HepG2 (cell line): ENCODE data around the gene TPM2. TPM values are rescaled to one million over a fixed set of nuclear protein-coding genes. Genes with fewer than 3 reads are reported as not detected.

ENCODE experiments used
- CBFB ChIP-seq: sonication (generic); formaldehyde crosslinking; IDR thresholded peaks from 2 replicates; pipeline ENCODE4 v1.4.0; 2020; ENCODE audit warnings: missing genetic modification reagents
- CSRNP1 ChIP-seq: sonication (generic); formaldehyde crosslinking; IDR thresholded peaks from 2 replicates; pipeline ENCODE4 v1.8.1; 2023; ENCODE audit warnings: mild to moderate bottlenecking, missing genetic modification reagents
- DR1 ChIP-seq: sonication (generic); formaldehyde crosslinking; IDR thresholded peaks from 2 replicates; pipeline ENCODE4 v1.8.0; 2021; ENCODE audit warnings: mild to moderate bottlenecking, missing genetic modification reagents, inconsistent platforms
- FOXA3 ChIP-seq: IDR thresholded peaks from 2 replicates; pipeline ENCODE4 v1.6.1; 2016; ENCODE audit warnings: missing genetic modification reagents, missing compliant biosample characterization
- FOXK1 ChIP-seq: sonication (generic); formaldehyde crosslinking; IDR thresholded peaks from 2 replicates; pipeline ENCODE4 v1.4.0; 2020; ENCODE audit warnings: low read depth, missing genetic modification reagents, borderline replicate concordance
- LRRFIP1 ChIP-seq: sonication (generic); formaldehyde crosslinking; conservative IDR thresholded peaks from 2 replicates; pipeline ENCODE4 v1.4.0; 2020; ENCODE audit warnings: missing genetic modification reagents
- MTF2 ChIP-seq: sonication (generic); formaldehyde crosslinking; IDR thresholded peaks from 2 replicates; pipeline ENCODE4 v1.5.0; 2020; ENCODE audit warnings: missing genetic modification reagents, borderline replicate concordance
- NFRKB ChIP-seq: fragments of 450-650 bp; IDR thresholded peaks from 2 replicates; pipeline ENCODE4 v1.6.1; 2017
- NR2F2 ChIP-seq: IDR thresholded peaks from 2 replicates; pipeline ENCODE4 v1.6.1; 2012; ENCODE audit warnings: low read depth, inconsistent platforms, borderline replicate concordance
- POLR2AphosphoS2 ChIP-seq: IDR thresholded peaks from 2 replicates; pipeline ENCODE4 v1.6.1; 2011; ENCODE audit warnings: low read depth, low read length, improper control_type of control experiment
- SAP130 ChIP-seq: IDR thresholded peaks from 2 replicates; pipeline ENCODE4 v1.6.1; 2016; ENCODE audit warnings: low read depth
- STAT5B ChIP-seq: sonication (generic); formaldehyde crosslinking; IDR thresholded peaks from 2 replicates; pipeline ENCODE4 v1.4.0; 2020; ENCODE audit warnings: missing genetic modification reagents
- ZBTB14 ChIP-seq: sonication (generic); formaldehyde crosslinking; IDR thresholded peaks from 2 replicates; pipeline ENCODE4 v1.4.0; 2020; ENCODE audit warnings: missing genetic modification reagents
- ZBTB46 ChIP-seq: sonication (generic); formaldehyde crosslinking; IDR thresholded peaks from 2 replicates; pipeline ENCODE4 v1.4.0; 2020; ENCODE audit warnings: mild to moderate bottlenecking, missing genetic modification reagents, borderline replicate concordance
- ZFP37 ChIP-seq: sonication (generic); formaldehyde crosslinking; IDR thresholded peaks from 2 replicates; pipeline ENCODE4 v1.4.0; 2020; ENCODE audit warnings: missing genetic modification reagents, borderline replicate concordance
- ZNF383 ChIP-seq: sonication (generic); formaldehyde crosslinking; IDR thresholded peaks from 2 replicates; pipeline ENCODE4 v1.4.0; 2020; ENCODE audit warnings: missing genetic modification reagents, mild to moderate bottlenecking, borderline replicate concordance
- ZNF484 ChIP-seq: sonication (generic); formaldehyde crosslinking; IDR thresholded peaks from 2 replicates; pipeline ENCODE4 v1.5.1; 2020; ENCODE audit warnings: mild to moderate bottlenecking, low read depth, missing genetic modification reagents, borderline replicate concordance
- ZNF644 ChIP-seq: IDR thresholded peaks from 2 replicates; pipeline ENCODE4 v1.6.1; 2016; ENCODE audit warnings: low read depth
- ZNF672 ChIP-seq: sonication (generic); formaldehyde crosslinking; IDR thresholded peaks from 2 replicates; pipeline ENCODE4 v1.8.1; 2022; ENCODE audit warnings: missing genetic modification reagents
- ZNF770 ChIP-seq: sonication (generic); formaldehyde crosslinking; IDR thresholded peaks from 2 replicates; pipeline ENCODE4 v1.5.0; 2020; ENCODE audit warnings: mild to moderate bottlenecking, missing genetic modification reagents
- ZSCAN30 ChIP-seq: sonication (generic); formaldehyde crosslinking; IDR thresholded peaks from 2 replicates; pipeline ENCODE4 v1.5.0; 2020; ENCODE audit warnings: mild to moderate bottlenecking, missing genetic modification reagents
- polyA plus RNA-seq, 8 experiments: library from polyadenylated mRNA; depleted of rRNA in 3 of 8; stranded (reverse) in 7 of 8; unstranded in 1 of 8; fragments of >200 nt; fragmentation: Illumina TruSeq in 4 of 8; extraction: Trizol in 4 of 8; gene quantifications; 2 replicates each; pipeline versions ENCODE4 v1.2.1 to v1.2.3, GENCODE V29; 2011 to 2016; ENCODE audit warnings: low read depth in 4 of 8, missing spikeins in 1 of 8, mixed read lengths in 1 of 8; ENCODE audit not compliant: insufficient read depth in 1 of 8
- total RNA-seq, 5 experiments: library from RNA; depleted of rRNA; stranded (reverse); fragments of >200 nt; fragmentation: Illumina TruSeq; extraction: Trizol; gene quantifications; 2 replicates each; pipeline ENCODE4 v1.2.3, GENCODE V29; 2016; ENCODE audit warnings: low read depth in 1 of 5

The TPM2 gene
- total and polyA plus RNA-seq, 2 of the 13 experiments (the other 11 are each of a cell fraction or from before 2014, with no cell fraction given): 3.1 to 10.7 TPM

GRCh38 chr9:35657546-35658136 is 32.1 kb downstream of the TPM2 start, which contains the start of gene RMRP (continued):
- TF ChIP-seq FOXK1 (CRISPR knock-in tag) (peak; percentile 82), LRRFIP1 (CRISPR knock-in tag) (no peak), CSRNP1 (CRISPR knock-in tag) (peak; percentile 96), NFRKB (no peak), STAT5B (0 out of 2 replicates have a peak, but pooled peaks have one; percentile 70), SAP130 (CRISPR knock-in tag) (peak; percentile 98), ZNF484 (CRISPR knock-in tag) (0 out of 2 replicates have a peak, but pooled peaks have one; percentile 39), ZBTB14 (peak; percentile 67; the same call in 1 of the 2 replicates), NR2F2 (peak; percentile 65; the same call in 1 of the 2 replicates), ZSCAN30 (CRISPR knock-in tag) (peak; percentile 57; the same call in 1 of the 2 replicates), POLR2AphosphoS2 (no peak), ZNF770 (0 out of 2 replicates have a peak, but pooled peaks have one; percentile 46), ZFP37 (peak; percentile 99), MTF2 (CRISPR knock-in tag) (0 out of 2 replicates have a peak, but pooled peaks have one; percentile 37), FOXA3 (peak; percentile 88), CBFB (peak; percentile 78), DR1 (CRISPR knock-in tag) (peak; percentile 52; the same call in 1 of the 2 replicates), ZBTB46 (CRISPR knock-in tag) (no peak), ZNF672 (CRISPR knock-in tag) (0 out of 2 replicates have a peak, but pooled peaks have one; percentile 87), ZNF644 (CRISPR knock-in tag) (peak; percentile 13; the same call in 1 of the 2 replicates), ZNF383 (CRISPR knock-in tag) (no peak)
